Muscle of back (tissue), 11 donors: ENCODE measurements around the gene AMMECR1L. TPM values are rescaled to one million over a fixed set of nuclear protein-coding genes. Genes with fewer than 3 reads are reported as not detected.

Experiments
- DNase-seq, 3 donors: peaks; one replicate each; pipeline versions ENCODE4 v3.0.0 to v3.0.0-alpha.2; 2013
- polyA plus RNA-seq, 10 donors: library from polyadenylated mRNA; unstranded; fragments of 120-200 nt; gene quantifications; one replicate each; pipeline ENCODE4 v1.2.1, GENCODE V29; 2013; ENCODE audit not compliant: insufficient read length in 10 of 10

The AMMECR1L gene
- polyA plus RNA-seq, 10 donors = 12.8 to 17.9 (median 15.3) TPM

DNA sequence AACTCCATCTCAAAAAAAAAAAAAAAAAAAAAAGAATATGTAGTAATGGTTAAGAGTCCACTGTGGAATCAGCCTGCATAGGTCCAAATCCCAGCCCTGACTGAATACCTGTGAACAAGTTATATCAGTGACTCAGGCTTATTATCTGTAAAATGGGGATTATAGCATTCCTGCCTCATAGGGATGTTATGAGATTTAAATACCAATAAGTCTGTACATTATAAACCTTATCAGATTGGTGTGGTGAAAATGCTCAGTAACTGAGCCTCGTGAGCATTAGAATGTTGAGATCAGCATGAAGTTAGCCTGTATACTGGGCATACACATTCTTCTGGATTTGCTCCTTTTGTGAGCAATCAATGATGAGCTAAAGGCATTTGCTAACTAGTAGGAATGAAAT, 3.0 kb upstream of the AMMECR1L start:
- DNase-seq = no peak

DNA sequence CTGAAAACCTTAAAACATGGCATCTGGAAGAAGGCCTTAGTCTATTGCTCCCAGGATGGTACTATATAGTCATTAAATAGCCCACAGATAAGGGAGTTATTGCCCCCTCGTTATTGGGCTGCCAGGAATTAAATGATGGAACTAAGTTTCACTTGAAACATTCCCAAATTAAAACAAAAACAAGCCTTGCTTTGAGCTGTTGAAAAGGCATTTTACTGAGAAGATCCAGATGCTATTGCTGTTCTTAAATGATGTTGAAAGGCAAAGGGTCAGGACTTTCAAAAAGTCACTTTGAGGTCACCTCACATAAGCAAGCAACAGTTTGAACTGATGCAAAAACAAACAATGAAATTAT, 2.0 kb upstream of the AMMECR1L start:
- DNase-seq = no peak

DNA sequence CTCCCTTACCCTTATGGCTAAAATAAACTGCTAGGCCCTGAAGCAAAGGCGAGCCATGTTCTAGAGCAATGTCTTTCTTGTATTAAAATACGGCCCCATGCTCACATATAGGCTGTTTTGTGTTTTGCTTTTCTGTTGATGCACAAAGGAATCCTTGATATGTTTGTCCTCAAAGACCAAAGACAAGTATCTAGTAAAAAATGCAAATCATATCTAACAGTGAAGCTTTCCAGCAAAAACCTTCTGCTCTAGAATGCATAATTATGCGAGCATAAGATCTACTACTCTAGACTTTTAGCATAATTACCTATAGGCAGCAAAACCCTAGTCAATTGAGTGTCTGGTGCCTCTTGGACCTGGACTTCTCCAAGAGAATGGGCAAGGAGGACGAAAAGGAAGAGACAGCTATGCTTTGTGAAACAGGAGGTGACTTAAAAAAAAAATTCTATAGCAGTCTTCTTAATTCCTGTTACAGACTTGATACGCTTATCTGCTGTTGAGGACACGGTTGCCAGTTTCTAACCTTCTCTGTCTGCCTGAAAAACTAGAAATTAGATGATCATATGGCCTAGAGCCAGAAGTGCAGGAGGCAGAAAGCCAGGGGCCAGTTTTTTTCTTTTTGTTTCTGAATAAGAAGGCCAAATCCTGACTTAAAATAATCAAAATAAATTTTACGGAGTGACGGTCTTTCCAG, 1.5 kb upstream of the AMMECR1L start:
- DNase-seq = peak in 1 of 3 donors; percentile 28

DNA sequence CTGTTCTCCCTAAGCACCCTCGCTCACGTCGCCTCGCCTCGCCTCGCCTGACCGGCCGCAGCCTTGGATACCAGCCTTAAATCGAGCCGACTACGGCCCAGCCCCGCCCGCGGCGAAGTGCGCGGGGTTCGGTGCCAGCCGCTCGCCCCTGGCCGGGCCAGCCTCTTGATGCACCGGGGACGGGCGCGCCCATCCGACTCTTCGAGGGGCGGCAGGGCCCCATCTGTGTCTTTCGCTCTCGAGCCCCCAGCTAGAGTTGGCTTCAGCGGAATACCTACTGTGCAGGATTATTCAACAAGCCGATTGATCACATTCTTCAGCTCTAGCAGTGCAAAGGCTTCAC, 808 bp upstream of the AMMECR1L start:
- DNase-seq = peak in 1 of 3 donors; percentile 74

DNA sequence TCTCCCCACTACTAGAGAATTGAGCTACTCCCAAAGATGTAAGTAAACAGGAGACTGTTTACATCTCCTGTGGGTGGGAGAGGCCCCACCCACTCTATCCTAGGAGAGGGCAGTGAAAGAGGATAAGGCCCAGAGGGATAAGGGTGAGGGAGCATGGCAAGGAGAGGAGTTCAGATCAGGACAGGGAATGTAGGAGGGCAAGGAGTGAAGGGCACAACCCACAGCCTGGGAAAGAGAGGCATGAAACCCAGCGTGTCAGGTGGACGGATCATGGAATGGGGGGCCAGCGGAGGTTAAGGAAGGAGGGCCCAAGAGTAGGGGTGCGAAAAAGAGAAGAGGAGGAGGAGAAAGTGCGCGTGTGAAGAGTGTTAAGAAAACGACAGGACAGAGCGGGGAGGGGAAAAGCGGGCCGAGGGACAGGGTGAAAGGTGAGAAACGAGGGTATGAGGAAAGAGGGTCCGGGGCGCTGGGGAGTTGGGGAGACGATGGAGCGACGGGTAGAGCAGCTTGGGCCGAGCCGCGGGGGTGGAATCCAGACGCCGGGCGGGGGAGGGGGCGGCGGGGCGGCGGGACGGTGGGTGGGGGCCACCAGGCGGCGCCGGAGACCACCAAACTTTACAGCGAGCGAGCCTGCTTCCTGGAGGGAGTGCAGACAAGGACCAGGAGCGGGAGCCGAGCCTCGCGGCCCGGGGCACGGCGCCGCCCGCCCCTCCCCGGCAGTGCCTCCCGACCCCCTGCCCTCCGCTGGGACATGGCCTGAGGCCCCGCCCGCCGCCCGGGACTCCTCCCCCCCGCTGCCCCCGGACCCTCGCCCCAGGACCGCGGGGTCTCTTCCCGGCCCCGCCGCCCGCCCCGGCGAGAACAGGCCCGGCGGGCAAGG, 655 bp downstream of the AMMECR1L start:
- DNase-seq = peak in 2 of 3 donors; percentile 41 to 51

DNA sequence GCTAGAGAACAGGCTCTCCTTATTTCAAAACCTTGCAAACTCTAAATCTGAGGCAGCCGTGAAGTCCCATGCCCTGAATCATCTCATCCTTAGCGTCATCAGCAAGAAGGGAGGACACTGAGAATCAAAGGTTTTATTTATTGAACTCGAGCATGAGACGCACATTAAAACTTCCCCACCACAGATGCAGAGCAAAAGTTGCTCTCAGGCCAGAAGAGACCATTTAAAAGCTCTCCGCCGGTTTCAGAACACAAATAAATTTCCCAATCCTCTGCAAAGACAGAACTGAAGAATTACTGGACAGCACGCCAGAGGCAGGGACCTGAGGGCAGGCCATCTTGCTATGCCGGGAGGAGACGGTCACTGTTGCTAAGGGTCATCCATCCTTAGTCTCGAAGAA, 1.3 kb downstream of the AMMECR1L start:
- DNase-seq = no peak

DNA sequence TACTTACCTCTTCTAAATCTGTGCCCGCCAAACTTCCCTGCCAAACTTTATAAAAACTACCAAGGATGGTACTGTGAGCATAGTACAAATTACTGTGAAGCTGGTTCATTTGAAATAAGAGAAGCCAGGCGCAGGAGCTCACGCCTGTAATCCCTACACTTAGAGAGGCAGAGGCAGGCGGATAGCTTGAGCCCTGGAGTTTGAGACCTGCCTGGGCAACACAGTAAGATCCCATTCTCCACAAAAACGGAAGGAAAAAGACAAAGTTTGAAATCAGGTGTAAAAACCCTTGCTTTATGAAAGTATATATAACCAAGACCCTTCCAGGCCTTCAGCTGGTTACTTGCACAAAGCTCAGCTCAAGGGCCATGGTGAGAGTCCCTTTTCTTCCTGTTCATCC, 5.9 kb downstream of the AMMECR1L start:
- DNase-seq = no peak

DNA sequence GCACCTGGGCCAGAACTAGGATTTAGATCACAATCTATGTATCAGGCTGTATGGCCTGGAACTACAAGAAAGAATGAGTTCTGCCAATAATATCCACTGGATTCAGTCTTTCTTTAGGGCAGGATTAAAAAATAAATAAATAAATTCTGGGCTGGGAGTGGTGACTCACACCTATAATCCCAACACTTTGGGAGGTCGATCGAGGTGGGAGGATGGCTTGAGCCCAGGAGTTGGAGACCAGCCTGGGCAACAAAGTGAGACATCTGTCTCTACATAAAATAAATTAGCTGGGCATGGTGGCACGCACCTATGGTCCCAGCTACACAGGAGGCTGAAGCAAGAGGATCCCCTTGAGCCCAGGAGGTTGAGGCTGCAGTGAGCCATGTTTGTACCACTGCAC, 8.1 kb downstream of the AMMECR1L start:
- no peak for DNase-seq

DNA sequence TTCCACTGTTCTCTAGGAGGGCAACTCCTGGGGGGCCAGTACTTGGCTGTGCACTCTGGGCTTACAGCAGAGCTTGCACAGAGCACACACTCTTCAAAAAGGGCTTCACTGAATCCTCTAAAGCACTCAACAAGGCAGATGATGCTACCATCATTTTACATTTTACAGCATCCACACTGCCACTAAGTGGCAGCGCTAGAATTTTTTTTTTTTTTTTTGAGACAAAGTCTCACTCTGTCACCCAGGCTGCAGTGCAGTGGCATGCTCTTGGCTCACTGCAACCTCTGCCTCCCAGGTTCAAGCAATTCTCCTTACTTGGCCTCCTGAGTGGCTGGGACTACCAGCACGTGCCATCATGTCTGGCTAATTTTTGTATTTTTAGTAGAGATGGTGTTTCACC, 8.6 kb downstream of the AMMECR1L start:
- DNase-seq = no peak

DNA sequence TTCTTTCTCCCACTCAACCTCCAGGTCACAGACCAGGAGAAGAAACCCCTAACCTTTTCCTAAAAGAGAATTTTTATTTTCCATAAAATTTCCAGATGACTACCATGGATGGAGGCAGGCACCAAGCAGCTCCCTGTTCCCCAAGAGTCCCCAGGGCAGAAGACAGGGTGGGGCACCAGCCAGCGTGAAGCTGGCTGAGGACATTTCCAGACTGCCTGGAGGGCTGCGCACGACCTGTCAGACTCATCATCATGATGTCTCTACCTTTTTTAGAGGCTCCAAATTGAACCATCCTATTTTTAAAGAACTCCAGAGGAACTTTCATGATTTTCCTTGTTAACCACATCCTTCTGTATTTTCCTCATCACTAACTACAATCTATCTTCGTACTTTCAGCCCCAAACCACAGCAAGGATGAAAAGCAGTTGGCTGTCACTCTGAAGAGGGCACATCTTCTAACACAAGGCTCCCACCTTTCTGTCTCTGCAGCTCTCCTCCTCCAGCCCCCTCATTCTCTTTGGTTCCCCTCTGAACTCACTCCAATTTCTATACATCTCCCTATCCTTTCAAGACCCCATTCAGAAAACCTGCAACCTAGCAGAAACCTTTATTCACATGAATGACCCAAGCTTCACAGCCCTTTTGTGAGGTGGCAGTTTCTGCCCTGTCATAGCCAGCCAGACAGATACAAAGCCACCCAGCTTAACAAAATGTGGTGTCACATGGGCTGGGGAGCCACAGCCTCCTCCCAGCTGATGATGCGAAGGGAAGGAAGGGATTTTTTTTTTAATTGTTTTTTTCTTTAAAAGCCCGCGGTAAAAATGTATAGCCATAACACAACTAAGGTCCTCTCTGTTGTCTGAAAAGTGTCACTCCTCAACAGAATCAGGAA, 11.1 kb downstream of the AMMECR1L start:
- no peak for DNase-seq

DNA sequence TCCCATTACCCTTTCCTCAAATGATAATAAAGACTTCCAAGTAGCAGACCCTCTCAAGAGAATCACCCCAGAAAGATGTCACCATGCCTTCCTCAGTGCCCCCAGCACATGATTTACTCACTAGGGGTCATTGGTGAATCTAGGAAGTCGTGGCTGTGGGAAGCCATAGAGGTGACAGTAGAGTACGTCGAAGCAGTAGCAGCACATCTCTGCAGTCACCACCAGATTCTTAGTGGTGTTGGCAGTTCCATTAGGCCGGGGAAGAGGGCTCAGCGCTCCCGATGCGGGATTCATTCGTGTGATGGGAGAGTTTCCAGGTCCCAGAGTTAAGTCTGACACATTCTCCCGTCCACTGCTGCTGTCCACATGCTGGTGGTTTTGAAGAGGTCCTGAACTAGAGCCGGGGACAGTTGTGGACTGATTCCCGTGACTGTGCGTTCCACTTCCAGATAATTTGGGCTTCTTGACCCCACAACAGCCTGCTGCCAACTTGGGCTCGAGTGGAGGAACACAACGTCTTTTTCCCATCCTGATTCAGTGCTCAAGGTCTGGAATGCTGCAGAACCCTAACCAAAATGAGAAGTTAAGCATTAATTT, 12.0 kb downstream of the AMMECR1L start:
- no peak for DNase-seq

DNA sequence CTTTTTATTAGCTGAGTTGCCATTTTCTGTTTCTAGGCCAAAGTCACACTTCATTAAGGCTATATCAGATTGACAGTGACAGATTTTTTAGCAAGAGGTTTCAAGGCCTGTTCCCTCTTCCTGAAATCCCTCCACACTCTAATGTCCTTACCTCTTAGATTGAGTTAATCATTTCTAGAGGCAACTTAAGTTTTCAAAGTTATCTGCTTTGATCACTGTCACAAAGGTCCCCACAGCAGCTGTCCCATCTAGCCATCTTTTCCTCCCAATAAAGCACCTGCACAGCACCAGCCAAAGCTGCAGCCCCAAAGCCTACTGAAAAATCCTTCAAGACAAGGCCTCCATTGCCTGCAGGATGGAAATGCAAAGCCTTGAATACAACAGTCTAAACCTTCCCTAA, 13.4 kb downstream of the AMMECR1L start:
- DNase-seq = no peak

DNA sequence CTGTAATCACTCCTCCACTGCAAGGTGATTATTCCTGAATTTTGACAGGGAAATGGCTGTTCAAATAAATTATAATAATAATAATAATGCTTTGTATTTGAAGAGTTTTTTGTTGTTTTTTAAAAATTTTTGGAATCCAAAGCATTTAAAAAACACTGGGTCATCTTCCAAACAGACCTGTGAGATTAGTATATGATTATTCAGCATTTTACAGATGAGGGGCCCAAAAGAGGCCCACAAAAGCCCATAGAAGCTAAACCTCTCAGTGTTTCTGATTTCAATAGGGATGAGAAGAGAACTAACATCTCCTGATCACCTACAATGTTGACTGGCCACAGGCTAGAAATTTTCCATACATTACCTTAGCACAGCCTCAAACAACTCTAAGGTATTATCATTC, 19.8 kb downstream of the AMMECR1L start:
- no peak for DNase-seq

DNA sequence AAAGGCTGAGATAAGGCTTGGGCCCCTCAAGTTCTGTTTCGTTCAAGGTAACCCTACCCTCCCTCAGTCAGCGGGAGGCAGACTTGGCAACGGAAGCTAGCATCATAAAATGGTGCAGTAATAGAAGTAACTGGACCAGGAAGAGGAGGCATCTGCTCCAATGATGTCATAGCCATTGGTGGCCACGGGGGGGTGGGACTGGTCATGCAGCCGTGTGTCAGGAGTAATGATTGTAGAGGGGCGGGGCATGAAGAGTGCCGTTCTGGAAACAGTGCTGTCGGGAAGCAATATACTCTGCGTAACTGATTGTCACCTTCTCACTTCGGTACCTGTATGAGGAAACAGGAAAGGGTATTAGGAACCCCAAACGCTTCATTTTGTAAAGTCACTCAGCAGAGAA, 20.9 kb downstream of the AMMECR1L start:
- no peak for DNase-seq

DNA sequence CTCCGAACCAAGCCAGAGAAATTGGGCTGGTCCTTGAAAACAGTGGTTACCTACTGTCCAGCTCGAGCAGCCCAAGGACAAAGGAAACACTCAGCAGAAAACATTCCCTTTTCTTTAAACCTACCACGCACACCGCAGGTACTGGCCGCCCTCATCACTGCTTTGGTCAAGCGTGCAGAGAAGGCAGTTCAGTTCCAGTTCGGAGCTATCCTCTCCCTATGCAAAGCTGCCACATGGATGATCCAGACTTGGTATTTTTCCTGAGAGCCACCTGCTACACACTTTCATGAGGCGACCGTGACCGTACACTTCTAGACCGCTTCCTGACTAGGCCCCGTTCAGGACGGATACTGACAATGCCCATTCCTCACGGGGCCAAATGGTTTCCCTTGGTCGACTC, 23.5 kb downstream of the AMMECR1L start:
- no peak for DNase-seq

DNA sequence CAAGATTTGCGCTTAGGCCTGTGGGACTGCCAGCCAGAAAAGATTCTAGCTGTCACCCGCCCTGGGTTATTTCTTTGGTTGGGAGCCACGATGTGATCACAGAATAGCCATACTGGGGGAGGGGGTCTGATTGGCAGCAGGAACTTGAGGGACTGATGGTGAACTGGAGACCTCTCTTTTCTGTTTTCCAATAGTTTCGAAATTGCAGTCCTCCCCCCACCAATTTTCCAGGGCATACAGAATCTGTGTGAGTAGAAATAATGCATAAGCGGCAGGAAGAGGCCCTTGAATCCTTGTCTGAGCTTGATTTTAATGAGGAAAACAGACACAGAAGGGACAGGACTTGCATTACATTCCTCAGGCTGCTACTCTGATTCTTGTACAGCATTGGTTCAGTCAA, 25.6 kb downstream of the AMMECR1L start:
- DNase-seq = peak in 2 of 3 donors; percentile 31 to 66

DNA sequence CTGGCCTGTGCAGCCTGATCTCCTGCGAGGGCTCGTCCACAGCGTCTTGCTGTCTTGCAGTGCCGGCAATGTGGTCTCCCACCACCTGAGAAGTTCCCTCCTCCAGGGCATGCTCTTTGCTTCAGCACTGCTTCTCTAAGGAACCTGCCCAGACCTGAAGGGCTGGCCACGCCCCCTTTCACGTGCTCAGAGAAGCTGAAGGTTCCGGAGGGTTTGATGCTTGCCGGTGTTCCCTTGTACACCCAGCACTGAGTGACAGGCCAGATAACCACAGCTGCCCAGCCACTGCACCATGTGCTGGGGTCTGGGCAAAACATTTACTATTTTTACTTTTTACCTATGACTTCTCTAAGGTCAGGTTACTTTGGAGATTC, 26.1 kb downstream of the AMMECR1L start:
- peak in 1 of 3 donors; percentile 2 for DNase-seq

DNA sequence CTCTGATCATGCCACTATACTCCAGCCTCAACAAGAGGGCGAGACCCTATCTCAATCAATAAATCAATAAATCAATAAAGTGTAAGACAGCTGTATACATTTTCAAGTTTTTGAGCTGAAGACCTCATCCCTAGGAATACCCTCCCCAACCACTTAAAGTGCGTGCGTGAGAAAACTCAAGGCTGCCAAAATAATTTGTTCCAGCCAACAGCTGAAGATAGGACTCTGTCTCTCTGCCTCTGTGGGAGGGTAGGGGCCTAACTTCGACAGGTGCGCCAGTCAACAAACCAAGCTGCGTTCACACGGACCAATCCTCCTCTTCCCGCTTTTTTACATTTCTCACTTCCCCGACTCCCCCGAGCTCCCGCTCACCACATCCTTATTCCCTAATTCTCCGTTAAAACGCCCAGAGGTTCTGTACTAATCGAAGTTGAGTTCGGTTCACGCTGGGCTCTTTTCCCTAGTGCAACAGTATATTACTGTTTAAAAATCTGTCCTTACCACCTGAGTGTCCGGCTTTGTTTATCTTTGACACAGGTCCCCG, 28.4 kb downstream of the AMMECR1L start:
- DNase-seq = peak in 1 of 3 donors; percentile 22

DNA sequence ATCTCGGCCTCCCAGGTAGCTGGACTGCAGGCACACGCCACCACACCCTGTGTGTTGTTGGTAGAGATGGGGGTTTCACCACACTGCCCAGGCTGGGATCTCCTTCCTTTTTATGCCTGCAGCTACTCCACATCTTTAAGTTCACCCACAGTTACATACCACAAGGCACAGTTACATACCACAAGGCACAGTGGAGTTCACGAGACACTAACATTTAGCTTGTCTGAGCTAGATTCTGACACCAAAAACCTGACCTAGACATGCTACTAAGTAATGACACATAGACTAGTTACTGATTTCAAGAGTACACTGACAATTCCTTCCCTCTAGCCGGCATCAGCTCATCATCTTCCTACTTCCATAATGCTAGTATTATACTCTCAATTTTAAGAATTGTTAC, 32.1 kb downstream of the AMMECR1L start:
- DNase-seq = no peak

DNA sequence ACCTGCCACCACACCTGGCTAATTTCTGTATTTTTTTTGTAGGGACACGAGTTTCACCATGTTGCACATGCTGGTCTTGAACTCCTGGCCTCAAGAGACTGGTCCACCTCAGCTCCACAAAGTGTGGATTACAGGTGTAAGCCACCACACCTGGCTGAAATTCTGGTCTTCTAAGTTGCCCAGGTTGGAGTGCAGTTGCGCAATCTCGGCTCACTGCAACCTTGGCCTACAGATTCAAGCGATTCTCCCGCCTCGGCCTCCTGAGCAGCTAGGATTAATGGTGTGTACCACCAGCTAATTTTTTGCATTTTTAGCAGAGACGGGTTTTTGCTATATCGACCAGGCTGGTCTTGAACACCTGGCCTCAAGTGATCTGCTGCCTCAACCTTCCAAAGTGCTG, 33.4 kb downstream of the AMMECR1L start:
- no peak for DNase-seq

DNA sequence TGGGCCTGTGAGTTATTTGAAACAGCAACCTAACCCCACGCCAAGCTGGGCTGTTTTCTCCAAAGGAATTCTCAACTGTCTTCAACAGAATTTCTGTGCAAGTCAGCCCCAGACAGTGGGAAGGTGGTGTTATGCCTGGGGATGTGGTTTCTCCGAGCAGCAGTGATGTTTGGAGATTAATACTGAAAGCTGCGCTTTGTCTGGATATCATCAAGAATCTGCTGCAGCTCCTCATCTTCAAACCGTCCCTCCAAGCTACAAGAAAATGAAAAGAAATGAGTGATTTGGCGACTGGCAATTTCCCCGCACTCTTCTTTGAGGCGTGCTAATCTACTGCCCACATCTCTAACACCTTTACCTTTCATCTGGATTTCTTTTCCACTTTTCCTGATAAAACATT, 37.8 kb downstream of the AMMECR1L start:
- DNase-seq = no peak

DNA sequence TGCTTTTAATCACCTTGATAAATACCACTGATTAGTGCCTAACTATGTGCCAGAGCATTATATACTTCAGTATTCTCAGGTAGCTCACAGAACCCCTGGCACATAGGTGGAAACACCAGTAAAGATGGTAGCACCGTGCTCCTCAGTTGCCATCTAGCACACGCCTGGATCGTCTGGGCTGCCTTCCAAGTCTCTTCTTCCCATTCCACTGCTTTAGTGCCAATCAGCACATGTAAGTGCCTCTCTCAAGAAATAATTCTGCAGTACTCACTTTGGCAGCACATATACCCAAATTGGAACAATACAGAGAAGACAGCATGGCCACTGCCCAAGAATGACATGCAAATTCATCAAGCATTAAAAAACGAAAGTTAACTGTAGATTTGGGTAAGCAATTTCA, 40.8 kb downstream of the AMMECR1L start:
- no peak for DNase-seq
